Thoracic aorta (tissue), 2 donors: ENCODE measurements around the gene ADAT2. TPM values are rescaled to one million over a fixed set of nuclear protein-coding genes. Genes with fewer than 3 reads are reported as not detected.
A peak's percentile ranks its signal among the peaks of the same experiment; 100 is the strongest.

Source experiments
- ATAC-seq: fragments of 150-250 bp; one replicate; pipeline ENCODE4 v1.8.0; 2017; ENCODE audit warnings: low read depth; ENCODE audit not compliant: insufficient number of reproducible peaks, low FRiP score
- DNase-seq: peaks from one replicate; pipeline ENCODE4 v3.0.0-alpha.2; 2020; ENCODE audit warnings: low spot score
- H3K27ac ChIP-seq, 2 donors: fragments of 200-600 bp; sonication (generic); 1 replicate in 1 of 2; 2 replicates in 1 of 2; pipeline ENCODE4 v1.5.1; 2016; ENCODE audit warnings: mild to moderate bottlenecking in 2 of 2, moderate library complexity in 2 of 2
- H3K27me3 ChIP-seq: fragments of 200-600 bp; sonication (generic); replicated peaks from 2 replicates; pipeline ENCODE4 v1.6.0; 2016; ENCODE audit warnings: mild to moderate bottlenecking; ENCODE audit not compliant: insufficient read depth
- H3K36me3 ChIP-seq: fragments of 200-600 bp; sonication (generic); one replicate; pipeline ENCODE4 v1.5.1; 2016
- H3K4me1 ChIP-seq, 2 donors: fragments of 200-600 bp; sonication (generic); 1 replicate in 1 of 2; 2 replicates in 1 of 2; pipeline versions ENCODE4 v1.5.1 to v1.6.0; 2016; ENCODE audit warnings: low read depth in 2 of 2, mild to moderate bottlenecking in 1 of 2; ENCODE audit not compliant: control insufficient read depth in 1 of 2
- H3K4me3 ChIP-seq: fragments of 200-600 bp; sonication (generic); 2 replicates; pipeline ENCODE4 v1.5.1; 2016; ENCODE audit warnings: mild to moderate bottlenecking
- H3K9me3 ChIP-seq: fragments of 200-600 bp; sonication (generic); 2 replicates; pipeline ENCODE4 v1.5.1; 2016
- CTCF ChIP-seq: fragments of 200-600 bp; sonication (generic); IDR thresholded peaks from one replicate; pipeline ENCODE4 v1.5.1; 2019; ENCODE audit warnings: antibody characterized with exemption
- total RNA-seq, 2 donors: library from RNA; depleted of rRNA; stranded (reverse); fragments of >200 nt; gene quantifications; one replicate each; pipeline versions ENCODE4 v1.1.0 to v1.2.3, GENCODE V29; 2016

Gene ADAT2
- total RNA-seq, 2 donors from 2014 or later, result 11.2 to 12.3 TPM

- Histone ChIP-seq H3K36me3 (no peaks in the 10 kb centered on the region), H3K27me3 (no peaks in the 10 kb centered on the region), H3K9me3 (no peaks in the 10 kb centered on the region), H3K27ac (no peak overlapping the region), H3K4me1 (peaks cover 0 to 21% of the 10 kb centered on the region in 2 donors), H3K4me3 (no peak overlapping the region)
- peak; percentile 74 for ATAC-seq
- peak; percentile 96 for TF ChIP-seq CTCF
- no peak for DNase-seq
Measured at GRCh38 chr6:143427109-143427817, 23.2 kb downstream of the ADAT2 start.

GRCh38 chr6:143426026-143426425, 24.5 kb downstream of the ADAT2 start:
- no peak for TF ChIP-seq CTCF

GRCh38 chr6:143419526-143419925, 31.0 kb downstream of the ADAT2 start:
- Histone ChIP-seq H3K4me3 (no peak overlapping the region), H3K9me3 (no peaks in the 10 kb centered on the region), H3K27ac (no peak overlapping the region), H3K36me3 (no peaks in the 10 kb centered on the region), H3K4me1 (peaks cover 0 to 7% of the 10 kb centered on the region in 2 donors), H3K27me3 (no peaks in the 10 kb centered on the region)
- ATAC-seq, result no peak
- DNase-seq, result no peak
- TF ChIP-seq CTCF, result no peak

More at GRCh38 chr6:143426026-143426425, 24.5 kb downstream of the ADAT2 start:
- DNase-seq (no peak), ATAC-seq (no peak)
- Histone ChIP-seq H3K9me3 (no peaks in the 10 kb centered on the region), H3K4me3 (no peak overlapping the region), H3K27me3 (no peaks in the 10 kb centered on the region), H3K36me3 (no peaks in the 10 kb centered on the region), H3K27ac (no peak overlapping the region), H3K4me1 (peaks cover 0 to 21% of the 10 kb centered on the region in 2 donors)

- DNase-seq (no peak), ATAC-seq (no peak)
- Histone ChIP-seq H3K4me1 (peaks cover 4 to 19% of the 10 kb centered on the region in 2 donors), H3K36me3 (no peaks in the 10 kb centered on the region), H3K27me3 (no peaks in the 10 kb centered on the region), H3K9me3 (no peaks in the 10 kb centered on the region), H3K27ac (no peak overlapping the region), H3K4me3 (no peak overlapping the region)
- no peak for TF ChIP-seq CTCF
Measured at GRCh38 chr6:143414769-143415168, 35.7 kb downstream of the ADAT2 start.

- TF ChIP-seq CTCF, result no peak
- DNase-seq (no peak), ATAC-seq (no peak)
- Histone ChIP-seq H3K36me3 (no peaks in the 10 kb centered on the region), H3K4me1 (peaks cover 22 to 53% of the 10 kb centered on the region in 2 donors), H3K27ac (peak overlapping the region; percentile 59 to 62), H3K4me3 (no peak overlapping the region), H3K9me3 (no peaks in the 10 kb centered on the region), H3K27me3 (no peaks in the 10 kb centered on the region)
Measured at GRCh38 chr6:143410859-143411270, 39.6 kb downstream of the ADAT2 start.
